Stimulated activated CD8-positive, alpha-beta memory T cell treated with anti-CD3 and anti-CD28 coated beads, Interleukin-4, amount 100 ng/mL, for 24 hours (primary cell): ENCODE data around the gene RARRES1.

Experiments used
- DNase-seq: peaks from one replicate; pipeline ENCODE4 v3.0.0-alpha.2; 2020; ENCODE audit warnings: low read depth

The RARRES1 gene

GRCh38 chr3:158765518-158766205 is 33.4 kb upstream of the RARRES1 start:
- no peak for DNase-seq

DNA sequence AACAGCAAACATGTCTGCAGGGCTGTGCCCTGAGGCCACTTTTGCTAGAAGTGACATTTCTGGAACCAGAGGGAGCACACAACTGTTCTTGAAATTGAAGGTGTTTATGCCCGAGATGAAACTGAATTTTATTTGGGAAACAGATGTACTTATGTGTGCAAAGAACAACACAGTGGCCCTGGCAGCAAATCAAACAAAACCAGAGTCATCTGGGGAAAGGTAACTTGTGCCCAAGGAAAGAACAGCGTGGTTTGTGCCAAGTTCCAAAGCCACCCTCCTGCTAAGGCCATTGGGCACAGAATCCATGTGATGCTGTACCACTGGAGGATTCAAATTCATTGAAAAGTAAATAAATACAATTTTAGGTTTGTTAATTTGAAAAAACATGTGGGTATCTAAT is 31.2 kb upstream of the RARRES1 start:
- DNase-seq: no peak

DNA sequence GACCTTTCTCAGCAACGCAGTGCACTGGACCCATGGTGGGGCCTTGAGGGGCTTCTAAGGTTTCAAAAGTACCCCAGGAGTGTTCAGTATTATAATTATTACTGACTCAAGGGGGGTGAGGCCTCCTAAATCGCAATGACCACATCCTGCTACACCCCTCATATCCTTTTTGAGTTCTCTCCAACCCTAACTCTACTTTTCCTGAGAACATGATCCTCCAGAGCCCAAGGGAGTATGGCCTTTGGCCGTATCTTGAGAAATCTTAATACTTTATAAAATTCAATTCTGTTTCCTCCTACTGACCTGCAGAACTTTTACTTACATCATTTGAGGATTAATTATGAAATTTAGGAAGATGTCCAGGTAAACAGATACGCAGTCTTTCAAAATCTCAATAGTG is 30.4 kb upstream of the RARRES1 start:
- no peak for DNase-seq

DNA sequence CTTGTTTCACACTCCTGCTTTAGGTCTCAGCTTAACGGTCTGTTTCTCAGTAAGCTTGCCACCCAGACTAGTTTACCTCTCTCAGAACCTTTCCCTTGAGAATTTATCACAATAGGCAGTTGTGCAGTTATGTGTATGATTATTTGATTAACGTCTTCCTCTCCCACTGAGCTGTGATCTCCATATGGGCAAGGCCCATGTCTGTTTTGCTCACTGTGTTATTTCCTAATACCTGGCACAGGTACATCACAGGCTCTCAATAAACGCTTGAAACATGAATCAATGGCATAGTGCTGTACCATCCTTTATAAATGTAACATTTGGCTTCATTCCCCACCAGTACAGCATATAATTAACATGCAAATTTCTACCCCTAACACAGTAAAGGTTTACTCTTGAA is 29.1 kb upstream of the RARRES1 start:
- no peak for DNase-seq

GRCh38 chr3:158755421-158755820 is 23.2 kb upstream of the RARRES1 start:
- no peak for DNase-seq

DNA sequence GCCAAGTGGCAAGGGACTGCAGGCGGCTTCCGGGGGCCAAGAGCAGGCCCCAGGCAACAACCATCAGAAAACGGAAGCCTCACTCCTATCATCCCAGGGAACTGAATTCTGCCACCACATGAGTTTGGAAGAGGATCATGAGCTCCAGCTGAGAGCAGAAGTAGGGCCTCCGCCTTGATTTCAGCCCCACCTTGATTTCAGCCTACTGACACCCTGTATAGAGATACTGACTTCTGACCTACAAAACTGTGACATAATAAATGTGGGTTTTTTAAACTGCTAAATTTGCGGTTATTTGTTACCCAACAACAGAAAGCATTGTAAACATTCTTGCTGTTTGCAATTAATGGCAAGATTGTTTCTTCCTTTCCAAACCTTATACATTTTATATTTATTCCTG is 21.6 kb upstream of the RARRES1 start:
- DNase-seq: no peak

DNA sequence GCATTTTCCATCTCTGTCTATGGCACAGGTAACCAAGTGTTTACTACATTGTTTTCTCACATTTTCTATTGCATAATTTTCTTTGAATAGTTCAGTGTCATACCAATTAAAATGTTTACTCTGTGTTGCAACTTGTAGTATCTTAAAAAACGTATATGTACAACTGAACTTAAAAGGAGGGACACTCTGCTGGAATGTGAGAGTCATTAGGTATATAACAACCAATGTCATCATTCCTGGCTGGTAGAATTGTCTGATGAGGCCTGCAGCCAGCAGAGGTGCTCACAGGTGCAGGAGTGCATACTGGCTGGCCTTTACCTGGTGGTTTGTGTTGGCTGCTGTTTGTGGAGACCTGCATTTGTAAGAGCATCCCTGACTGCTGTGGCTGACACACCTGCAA is 19.1 kb upstream of the RARRES1 start:
- no peak for DNase-seq

DNA sequence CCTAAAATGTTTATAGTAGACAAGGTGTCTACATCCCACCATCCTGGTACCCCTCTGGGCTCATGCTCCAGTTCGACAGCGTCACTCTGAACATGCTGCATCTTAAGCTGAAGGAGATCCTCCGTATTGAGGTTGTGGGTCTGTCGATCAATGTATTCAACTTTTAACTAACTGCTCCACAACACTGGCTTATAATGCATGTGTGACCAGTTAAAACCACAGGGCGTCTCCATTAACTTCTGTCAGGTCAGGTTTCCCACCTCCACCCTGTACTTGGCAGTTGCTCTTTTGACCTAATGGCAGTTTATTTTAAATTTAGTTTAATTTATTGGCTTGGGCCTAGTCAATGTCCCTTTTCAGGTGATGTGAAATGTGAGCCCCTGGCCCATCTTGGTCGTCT is 17.8 kb upstream of the RARRES1 start:
- no peak for DNase-seq

DNA sequence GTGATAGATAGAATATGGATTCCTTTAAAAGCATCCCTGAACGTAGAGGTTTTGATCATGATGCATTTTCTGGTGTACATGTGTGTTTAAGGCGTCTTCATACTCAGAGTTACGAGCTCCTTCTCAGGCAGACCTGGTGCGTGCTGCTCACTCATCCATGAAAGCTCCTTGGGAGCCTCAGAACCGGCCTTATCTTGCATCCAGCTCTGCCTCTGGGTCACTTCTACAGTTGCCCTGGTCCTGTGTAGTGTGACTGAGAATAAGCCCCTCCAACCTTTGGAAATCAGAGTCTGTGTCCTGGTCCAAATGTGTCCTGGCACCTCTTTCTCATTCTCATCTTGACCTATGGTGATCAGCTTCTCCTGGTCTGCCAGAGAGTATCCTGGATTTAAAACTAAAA is 17.3 kb upstream of the RARRES1 start:
- DNase-seq: no peak

DNA sequence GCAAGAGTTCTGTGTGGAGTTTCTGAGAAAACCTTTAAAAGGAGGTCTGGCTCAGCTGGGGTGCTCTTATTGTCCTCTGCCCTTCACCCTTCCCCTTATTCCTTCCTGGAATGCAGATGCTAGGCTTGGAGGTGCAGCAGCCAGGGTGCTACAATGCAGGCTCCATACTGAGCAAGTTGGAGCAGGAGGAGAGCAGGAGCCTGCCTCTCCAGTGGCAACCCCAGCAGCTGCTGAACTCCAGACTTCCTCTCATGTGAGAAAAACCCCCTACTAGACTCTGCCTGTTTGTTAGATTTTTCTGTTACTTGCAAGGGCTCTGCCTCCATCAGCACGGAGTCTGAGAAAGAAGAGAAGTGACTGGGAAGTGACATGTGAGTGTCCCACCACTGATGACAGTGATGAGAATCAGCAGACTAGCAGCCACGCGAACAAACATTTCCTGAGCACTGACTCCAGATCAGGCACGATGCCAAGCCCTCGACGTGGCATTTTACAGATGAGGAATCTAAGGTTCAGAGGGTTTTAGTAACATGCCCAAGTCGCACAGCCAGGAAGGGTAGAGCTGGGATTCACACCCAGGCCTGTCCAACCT is 16.1 kb upstream of the RARRES1 start:
- DNase-seq: no peak

DNA sequence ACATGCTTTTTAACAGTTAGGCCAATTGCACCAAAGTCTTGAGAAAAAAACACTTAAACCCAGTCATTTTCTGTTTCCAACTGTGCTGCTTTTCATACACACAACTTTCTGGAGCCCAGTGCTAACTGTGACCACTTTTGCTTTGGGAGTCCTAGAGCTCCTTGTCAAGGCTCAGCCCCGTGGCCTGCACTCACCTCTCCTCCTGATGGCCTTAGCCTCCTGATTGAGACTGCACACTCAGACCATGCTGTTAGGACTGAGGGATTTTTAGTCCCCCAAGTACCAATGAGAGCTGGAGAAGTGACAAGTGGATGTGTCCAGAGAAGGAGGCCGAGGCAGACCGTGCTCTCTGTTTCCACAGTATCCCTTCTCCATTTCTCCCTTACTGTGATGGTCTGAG is 15.2 kb upstream of the RARRES1 start:
- no peak for DNase-seq

GRCh38 chr3:158745551-158745950 is 13.3 kb upstream of the RARRES1 start:
- DNase-seq: no peak

DNA sequence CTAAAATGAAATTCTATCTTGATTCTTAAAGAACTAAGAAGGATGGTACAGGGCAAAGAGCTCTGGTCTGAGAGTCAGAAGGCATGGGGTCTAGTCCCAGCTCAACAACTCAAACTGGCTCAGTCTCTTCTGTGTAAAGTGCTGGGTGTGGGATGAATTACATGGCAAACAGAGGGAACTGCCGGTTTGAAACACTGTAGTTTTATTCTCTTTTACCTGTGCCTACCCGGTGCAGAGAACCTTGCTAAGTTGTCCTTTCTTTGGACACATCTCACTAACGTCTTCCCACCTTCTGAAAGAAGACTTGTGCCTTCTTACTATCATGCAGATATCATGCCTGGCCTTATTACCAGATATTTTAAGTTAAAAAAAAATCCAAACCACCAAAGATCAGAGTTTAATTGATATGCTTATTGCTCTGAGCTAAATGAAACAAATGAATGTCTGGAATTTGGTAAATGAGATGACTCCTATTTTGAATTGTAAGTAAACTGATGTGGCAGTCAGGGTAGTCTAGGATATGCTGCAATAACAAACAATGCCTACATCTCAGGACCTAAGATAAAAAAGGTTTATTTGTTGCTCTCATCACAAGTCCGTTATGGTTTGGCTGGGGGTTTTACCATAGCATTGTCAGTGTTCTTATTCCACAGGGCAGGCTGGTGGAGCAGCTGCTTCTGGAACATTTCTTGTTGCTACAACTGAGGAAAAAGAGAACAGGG is 12.5 kb upstream of the RARRES1 start:
- no peak for DNase-seq

DNA sequence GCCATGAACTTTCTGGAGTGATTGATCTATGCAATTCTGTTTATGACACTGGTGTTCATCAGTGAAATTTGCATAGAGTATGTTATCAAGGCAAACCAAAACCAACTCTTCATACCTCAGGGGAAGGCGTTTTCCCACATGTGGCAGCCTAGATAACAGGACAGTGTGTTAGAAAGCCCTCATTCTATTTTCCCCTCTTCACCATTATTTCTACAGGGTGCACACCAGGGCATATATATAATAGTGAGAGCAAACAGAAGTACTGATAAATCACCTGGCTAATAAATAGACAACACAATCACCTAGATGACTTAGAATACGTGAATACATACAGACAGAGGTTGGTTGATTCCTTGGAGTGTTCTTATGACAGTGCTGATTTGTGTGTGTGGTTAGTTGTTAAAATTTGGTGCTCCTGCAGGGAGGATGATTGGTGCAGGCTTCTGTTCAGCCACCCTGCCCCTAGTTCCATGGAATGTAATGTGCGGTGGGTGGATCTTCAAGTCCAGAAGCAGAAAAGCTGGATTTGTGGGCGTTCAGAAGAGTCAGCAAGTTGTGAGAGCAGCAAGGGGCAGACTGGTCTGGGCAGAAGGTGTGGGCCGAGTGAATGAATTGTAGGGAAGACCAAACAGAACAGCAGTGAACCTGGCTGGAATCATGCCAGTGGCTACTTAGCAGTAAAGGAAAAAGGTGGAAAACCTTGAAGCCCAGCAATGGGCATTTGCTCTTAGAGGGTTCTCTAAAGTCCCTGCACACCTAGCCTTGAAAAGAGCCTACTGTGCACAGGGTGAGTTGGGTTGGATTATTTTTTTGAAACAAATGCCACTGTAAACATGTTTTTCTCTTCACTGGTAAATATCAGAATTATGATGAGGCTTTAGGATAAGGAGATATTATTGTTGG is 11.7 kb upstream of the RARRES1 start:
- no peak for DNase-seq

DNA sequence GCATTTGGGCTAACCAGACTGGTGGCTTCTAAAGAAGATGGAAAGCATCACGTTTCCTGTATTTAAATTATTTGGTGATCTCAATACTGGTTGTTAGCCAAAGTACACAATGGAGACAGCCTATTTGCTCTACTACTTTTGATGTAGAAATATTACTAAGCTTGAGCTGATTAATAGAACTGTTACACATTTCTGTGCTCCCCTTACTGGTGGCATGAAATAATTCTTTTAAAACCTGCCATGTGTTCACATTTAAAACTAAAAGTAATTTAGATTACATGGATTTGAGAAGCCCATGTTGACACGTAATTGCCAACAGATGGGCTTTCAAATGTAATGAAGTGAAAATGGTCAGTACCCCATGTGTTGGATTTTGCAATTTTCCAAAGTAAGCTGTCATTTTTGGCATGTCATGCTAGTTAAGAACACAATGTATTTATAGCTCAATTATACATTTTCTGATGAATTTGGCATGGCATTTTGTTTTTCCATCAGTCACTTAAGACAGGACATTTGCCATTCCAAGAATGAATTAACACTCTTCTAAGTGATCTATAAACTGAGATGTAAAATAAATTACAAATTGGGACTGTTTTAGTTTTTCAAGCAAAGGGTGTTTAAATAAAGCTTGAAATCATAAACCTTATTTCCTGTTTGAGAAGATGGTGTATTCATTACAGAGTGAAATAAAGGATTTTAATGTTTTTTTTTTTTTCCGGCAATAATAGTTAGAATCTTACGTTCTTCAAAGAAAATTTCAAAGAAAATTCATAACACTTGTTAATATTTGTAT is 10.8 kb upstream of the RARRES1 start:
- DNase-seq: no peak

- no peak for DNase-seq
Observed at GRCh38 chr3:158739661-158740060, 7.4 kb upstream of the RARRES1 start.

GRCh38 chr3:158739078-158739477 is 6.8 kb upstream of the RARRES1 start:
- DNase-seq: no peak

DNA sequence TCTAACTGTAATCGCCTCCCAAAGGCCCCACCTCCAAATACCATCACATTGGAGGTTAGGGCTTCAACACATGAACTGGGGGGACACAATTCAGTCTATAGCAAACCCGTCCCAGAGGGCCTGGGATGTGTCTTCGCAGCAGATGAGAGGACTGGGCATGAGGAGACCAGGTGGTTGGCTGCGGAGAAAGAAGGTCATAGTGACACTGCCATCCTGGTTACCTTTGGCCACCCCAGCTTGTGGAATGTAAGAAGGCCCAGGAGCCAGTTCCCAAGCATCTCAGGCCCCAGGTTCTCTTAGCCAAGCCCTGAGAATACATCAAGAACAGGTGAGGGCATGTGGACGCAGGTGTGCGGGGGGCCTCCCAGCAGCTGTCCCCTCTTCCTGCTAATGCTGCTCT is 6.4 kb upstream of the RARRES1 start:
- DNase-seq: no peak

- DNase-seq: no peak
Observed at GRCh38 chr3:158737976-158738615, 5.8 kb upstream of the RARRES1 start.

DNA sequence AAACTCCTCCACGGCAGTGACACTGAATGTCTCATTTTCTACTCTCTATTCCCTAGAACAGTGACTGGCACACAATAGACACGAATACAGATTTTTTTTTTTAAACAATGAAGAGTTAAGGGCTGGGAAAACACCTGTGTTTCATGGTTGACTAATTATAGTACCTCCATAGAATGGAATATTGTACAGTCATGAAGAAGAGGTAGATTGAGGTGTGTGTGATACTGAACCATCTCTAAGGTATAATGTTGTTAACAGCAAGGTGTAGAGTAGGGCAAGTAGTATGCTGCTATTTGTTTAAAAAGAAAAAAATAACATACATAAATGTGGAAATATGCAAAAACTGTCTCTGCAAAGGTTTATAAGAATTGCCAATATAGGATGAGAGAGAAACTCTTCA is 5.2 kb upstream of the RARRES1 start:
- DNase-seq: no peak
